GM23338 (cell line): ENCODE results near the gene THRA. TPM values are rescaled to one million over a fixed set of nuclear protein-coding genes. Genes with fewer than 3 reads are reported as not detected.

ENCODE experiments used
- ATAC-seq: fragments of 200-7000 bp; cut with Tn5 transposase; 3 replicates; pipeline ENCODE4 v1.9.1; 2020
- DNase-seq: peaks from one replicate; pipeline ENCODE4 v3.0.0-alpha.2; 2015; ENCODE audit warnings: low spot score
- H2AFZ ChIP-seq: fragments of 200-600 bp; sonication (generic); 2 replicates; pipeline ENCODE4 v1.8.0; 2016; ENCODE audit warnings: antibody characterized with exemption, mild to moderate bottlenecking, moderate library complexity
- H3F3A ChIP-seq: fragments of 200-600 bp; sonication (generic); replicated peaks from 2 replicates; pipeline ENCODE4 v1.8.0; 2017; ENCODE audit warnings: antibody characterized with exemption, mixed run types, low read depth
- H3K27ac ChIP-seq: fragments of 200-600 bp; sonication (generic); 2 replicates; pipeline ENCODE4 v1.6.1; 2016; ENCODE audit warnings: low read depth
- H3K27me3 ChIP-seq: fragments of 200-600 bp; sonication (generic); 2 replicates; pipeline ENCODE4 v1.8.0; 2016; ENCODE audit warnings: mild to moderate bottlenecking, mixed run types, moderate library complexity; ENCODE audit not compliant: insufficient read depth
- H3K36me3 ChIP-seq: fragments of 200-600 bp; sonication (generic); 2 replicates; pipeline ENCODE4 v1.8.0; 2016; ENCODE audit warnings: mild to moderate bottlenecking; ENCODE audit not compliant: insufficient read depth
- H3K4me1 ChIP-seq: fragments of 200-600 bp; sonication (generic); 2 replicates; pipeline ENCODE4 v1.8.0; 2016; ENCODE audit warnings: mild to moderate bottlenecking, moderate library complexity; ENCODE audit not compliant: insufficient read depth
- H3K4me2 ChIP-seq: fragments of 200-600 bp; sonication (generic); 2 replicates; pipeline ENCODE4 v1.7.1; 2017; ENCODE audit warnings: mixed run types
- H3K4me3 ChIP-seq: fragments of 200-600 bp; sonication (generic); 2 replicates; pipeline ENCODE4 v1.6.1; 2016; ENCODE audit warnings: mixed run types
- H3K79me2 ChIP-seq: fragments of 200-600 bp; sonication (generic); replicated peaks from 2 replicates; pipeline ENCODE4 v1.8.0; 2017; ENCODE audit warnings: mild to moderate bottlenecking; ENCODE audit not compliant: insufficient read depth
- H3K9me2 ChIP-seq: fragments of 200-600 bp; sonication (generic); 2 replicates; pipeline ENCODE4 v1.8.0; 2017; ENCODE audit not compliant: insufficient read depth
- H4K20me1 ChIP-seq: fragments of 200-600 bp; sonication (generic); replicated peaks from 2 replicates; pipeline ENCODE4 v1.8.0; 2017; ENCODE audit warnings: mild to moderate bottlenecking; ENCODE audit not compliant: insufficient read depth
- H3K27ac Mint-ChIP-seq: 2 replicates; pipeline ENCODE4 v1.8.0; 2020; ENCODE audit warnings: inconsistent platforms, mild to moderate bottlenecking, moderate library complexity, mixed read lengths
- H3K27me3 Mint-ChIP-seq: 3 replicates; pipeline ENCODE4 v1.8.0; 2022; ENCODE audit warnings: low read depth, mild to moderate bottlenecking, moderate library complexity, mixed read lengths, inconsistent platforms; ENCODE audit not compliant: insufficient read depth, poor library complexity
- H3K36me3 Mint-ChIP-seq: 3 replicates; pipeline ENCODE4 v1.8.0; 2021; ENCODE audit warnings: low read depth, mild to moderate bottlenecking, inconsistent platforms, moderate library complexity, mixed read lengths
- H3K4me1 Mint-ChIP-seq: 3 replicates; pipeline ENCODE4 v1.8.0; 2020; ENCODE audit warnings: mild to moderate bottlenecking, inconsistent platforms, mixed read lengths
- H3K4me3 Mint-ChIP-seq: 3 replicates; pipeline ENCODE4 v1.8.0; 2021; ENCODE audit warnings: moderate library complexity, mild to moderate bottlenecking, inconsistent platforms, mixed read lengths
- H3K9me3 Mint-ChIP-seq: 3 replicates; pipeline ENCODE4 v1.8.0; 2020; ENCODE audit warnings: moderate library complexity, mild to moderate bottlenecking, inconsistent platforms, mixed read lengths
- CREB1 ChIP-seq: fragments of 250-450 bp; sonication (Bioruptor Pico); IDR thresholded peaks from 2 replicates; pipeline ENCODE4 v1.5.0; 2020; ENCODE audit warnings: low read depth, mild to moderate bottlenecking, moderate library complexity
- CTCF ChIP-seq, 2 experiments: fragments of 200-600 bp in 1 of 2; sonication (generic) in 1 of 2; conservative IDR thresholded peaks; 2 replicates each; pipeline versions ENCODE4 v1.5.1 to v1.6.1; 2016 to 2017; ENCODE audit warnings: antibody characterized with exemption in 2 of 2, low read depth in 2 of 2, mild to moderate bottlenecking in 2 of 2, moderate library complexity in 1 of 2
- EZH2 ChIP-seq: fragments of 200-600 bp; sonication (generic); IDR thresholded peaks from one replicate; pipeline ENCODE4 v1.8.0; 2017; ENCODE audit warnings: antibody characterized with exemption, mild to moderate bottlenecking, low read depth; ENCODE audit not compliant: unreplicated experiment
- JUNB ChIP-seq: IDR thresholded peaks from one replicate; pipeline ENCODE4 v1.6.1; 2016; ENCODE audit warnings: antibody characterized with exemption; ENCODE audit not compliant: unreplicated experiment
- NANOG ChIP-seq: IDR thresholded peaks from 2 replicates; pipeline ENCODE4 v1.6.1; 2016; ENCODE audit warnings: antibody characterized with exemption, borderline replicate concordance
- POLR2AphosphoS5 ChIP-seq: IDR thresholded peaks from 2 replicates; pipeline ENCODE4 v1.6.1; 2016; ENCODE audit warnings: antibody characterized with exemption, low read depth
- REST ChIP-seq: IDR thresholded peaks from one replicate; pipeline ENCODE4 v1.6.1; 2018; ENCODE audit warnings: antibody characterized with exemption; ENCODE audit not compliant: unreplicated experiment
- ZNF331 ChIP-seq: fragments of 250-450 bp; sonication (Bioruptor Pico); IDR thresholded peaks from 2 replicates; pipeline ENCODE4 v1.5.0; 2020; ENCODE audit warnings: low read depth, mild to moderate bottlenecking, moderate library complexity
- ZNF462 ChIP-seq: fragments of 250-450 bp; sonication (Bioruptor Pico); IDR thresholded peaks from 2 replicates; pipeline ENCODE4 v1.5.0; 2020; ENCODE audit warnings: mild to moderate bottlenecking, moderate library complexity
- polyA plus RNA-seq: library from polyadenylated mRNA; unstranded; fragments of >200 nt; fragmentation: Nextera tagmentation; extraction: Ambion mirVana; gene quantifications from 2 replicates; pipeline ENCODE4 v1.2.1, GENCODE V29; 2016
- total RNA-seq: library from RNA; depleted of rRNA; stranded (reverse); fragments of >200 nt; shearing (Covaris generic); gene quantifications from 2 replicates; pipeline ENCODE4 v1.2.3, GENCODE V29; 2014

Gene THRA
- total and polyA plus RNA-seq, 2 experiments from 2014 or later, result 3.4 to 10.5 TPM

- TF ChIP-seq ZNF462, result no peak
- no peak for TF ChIP-seq CREB1 (CRISPR knock-in tag)
- TF ChIP-seq ZNF331, result no peak
These were observed 29.8 kb downstream of the THRA start (continued) for GRCh38 chr17:40092581-40092980.

- H3K4me1 ChIP-seq, result peaks cover 27% of the 10 kb centered on the region; the same call in 1 of the 2 replicates
- Mint-ChIP-seq H3K4me3 (no peak overlapping the region; the same call in 2 of the 3 replicates), H3K27me3 (peaks cover 9% of the 10 kb centered on the region), H3K27ac (no peak overlapping the region), H3K4me1 (peaks cover 52% of the 10 kb centered on the region), H3K36me3 (peaks cover 49% of the 10 kb centered on the region), H3K9me3 (no peaks in the 10 kb centered on the region)
- no peaks in the 10 kb centered on the region for H3K79me2 ChIP-seq
- DNase-seq (no peak), ATAC-seq (no peak)
- no peak overlapping the region for H2AFZ ChIP-seq
- H3K27ac ChIP-seq, result no peak overlapping the region
- H3K27me3 ChIP-seq, result no peaks in the 10 kb centered on the region
- H3K36me3 ChIP-seq, result 0 out of 2 replicates have a peak, but pooled peaks cover 3% of the 10 kb centered on the region
- H4K20me1 ChIP-seq, result no peaks in the 10 kb centered on the region
- H3K9me2 ChIP-seq, result peaks cover 9% of the 10 kb centered on the region; the same call in 1 of the 2 replicates
- no peak overlapping the region for H3K4me3 ChIP-seq
- H3K4me2 ChIP-seq, result no peak overlapping the region
- no peaks in the 10 kb centered on the region for H3F3A ChIP-seq
- TF ChIP-seq EZH2 (no peak), REST (no peak), JUNB (no peak), POLR2AphosphoS5 (no peak), CTCF (conservative IDR thresholded peaks at IDR 0.05; ENCODE audit: low read depth in 2 of 2) (no peak), ZNF331 (no peak), NANOG (no peak)
These were observed 30.3 kb downstream of the THRA start for GRCh38 chr17:40093005-40093579.
